ENCODE data around the gene RNF31.

DNA sequence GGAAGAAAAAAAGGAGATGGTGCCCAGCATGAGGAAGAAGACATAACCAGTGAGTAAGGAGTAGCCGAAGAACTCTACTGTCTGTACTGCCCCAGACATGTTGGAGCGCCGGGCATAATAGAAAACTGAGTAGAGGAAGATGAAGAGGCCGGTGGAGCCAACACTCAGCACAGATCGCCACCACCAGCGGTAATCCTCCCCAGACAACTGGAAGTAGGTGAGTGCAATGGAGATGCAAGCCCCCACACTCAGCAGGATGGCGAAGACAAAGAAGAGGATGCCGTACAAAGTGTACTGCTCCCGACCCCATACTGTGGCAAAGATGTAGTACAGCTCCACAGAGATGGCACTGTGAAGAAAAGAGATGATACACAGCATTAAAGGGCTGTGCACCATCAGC lies 42.2 kb downstream of the RNF31 start:
- TF ChIP-seq, protein P1, sequence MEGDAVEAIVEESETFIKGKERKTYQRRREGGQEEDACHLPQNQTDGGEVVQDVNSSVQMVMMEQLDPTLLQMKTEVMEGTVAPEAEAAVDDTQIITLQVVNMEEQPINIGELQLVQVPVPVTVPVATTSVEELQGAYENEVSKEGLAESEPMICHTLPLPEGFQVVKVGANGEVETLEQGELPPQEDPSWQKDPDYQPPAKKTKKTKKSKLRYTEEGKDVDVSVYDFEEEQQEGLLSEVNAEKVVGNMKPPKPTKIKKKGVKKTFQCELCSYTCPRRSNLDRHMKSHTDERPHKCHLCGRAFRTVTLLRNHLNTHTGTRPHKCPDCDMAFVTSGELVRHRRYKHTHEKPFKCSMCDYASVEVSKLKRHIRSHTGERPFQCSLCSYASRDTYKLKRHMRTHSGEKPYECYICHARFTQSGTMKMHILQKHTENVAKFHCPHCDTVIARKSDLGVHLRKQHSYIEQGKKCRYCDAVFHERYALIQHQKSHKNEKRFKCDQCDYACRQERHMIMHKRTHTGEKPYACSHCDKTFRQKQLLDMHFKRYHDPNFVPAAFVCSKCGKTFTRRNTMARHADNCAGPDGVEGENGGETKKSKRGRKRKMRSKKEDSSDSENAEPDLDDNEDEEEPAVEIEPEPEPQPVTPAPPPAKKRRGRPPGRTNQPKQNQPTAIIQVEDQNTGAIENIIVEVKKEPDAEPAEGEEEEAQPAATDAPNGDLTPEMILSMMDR (IDR thresholded peaks at IDR 0.05) = no peak
- TF ChIP-seq EZH2 (IDR thresholded peaks at IDR 0.05; ENCODE audit: borderline replicate concordance, insufficient read depth, low read depth, low read length, poor library complexity, severe bottlenecking) = no peak
